Measurements from ENCODE around the gene NTSR2. TPM values are rescaled to one million over a fixed set of nuclear protein-coding genes. Genes with fewer than 3 reads are reported as not detected.
"Not testable (repeated sequence)": the region's sequence is repeated elsewhere in the genome, so short reads cannot be mapped to it uniquely, and the experiment has no call there.

NTSR2 gene
- polyA plus RNA-seq, 4 donors: not detected

DNA sequence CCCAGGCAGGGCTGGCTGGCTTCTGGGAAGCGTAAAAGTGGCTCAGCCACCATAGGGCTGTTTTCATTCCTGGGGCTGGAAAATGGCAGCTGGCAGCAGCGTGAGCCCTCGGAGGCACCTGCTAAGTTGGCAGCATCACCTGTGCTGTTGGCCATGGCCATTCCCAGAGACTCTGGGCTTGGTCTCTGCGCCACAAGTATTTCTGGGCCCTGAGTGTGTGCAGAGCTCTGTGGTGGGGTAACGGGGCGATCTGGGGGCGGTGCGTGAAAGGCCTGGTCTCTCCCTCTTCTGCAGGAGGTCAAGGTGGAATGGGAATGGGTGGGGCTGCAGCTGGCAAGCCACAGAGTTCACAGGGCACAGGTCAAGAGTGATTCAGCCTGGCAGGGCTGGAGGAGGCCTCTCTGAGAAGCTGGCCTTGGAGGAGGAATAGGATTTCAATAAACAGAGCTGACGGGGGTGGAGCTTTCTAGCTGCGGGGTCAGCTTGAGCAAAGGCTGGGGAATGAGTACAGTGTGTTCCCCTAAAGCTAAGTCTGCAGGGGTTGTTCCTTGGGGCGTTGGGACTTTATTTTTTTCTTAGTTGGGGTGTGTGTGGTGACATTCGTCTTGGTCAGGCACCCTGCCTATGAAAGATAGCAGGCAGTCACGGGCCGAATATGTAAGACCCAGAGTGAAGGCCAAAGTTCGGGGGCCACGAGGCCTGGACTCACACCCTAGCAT is 10.3 kb upstream of the NTSR2 start:
- DNase-seq (ENCODE audit: low read depth in 4 of 4, low spot score in 3 of 4): no peak

DNA sequence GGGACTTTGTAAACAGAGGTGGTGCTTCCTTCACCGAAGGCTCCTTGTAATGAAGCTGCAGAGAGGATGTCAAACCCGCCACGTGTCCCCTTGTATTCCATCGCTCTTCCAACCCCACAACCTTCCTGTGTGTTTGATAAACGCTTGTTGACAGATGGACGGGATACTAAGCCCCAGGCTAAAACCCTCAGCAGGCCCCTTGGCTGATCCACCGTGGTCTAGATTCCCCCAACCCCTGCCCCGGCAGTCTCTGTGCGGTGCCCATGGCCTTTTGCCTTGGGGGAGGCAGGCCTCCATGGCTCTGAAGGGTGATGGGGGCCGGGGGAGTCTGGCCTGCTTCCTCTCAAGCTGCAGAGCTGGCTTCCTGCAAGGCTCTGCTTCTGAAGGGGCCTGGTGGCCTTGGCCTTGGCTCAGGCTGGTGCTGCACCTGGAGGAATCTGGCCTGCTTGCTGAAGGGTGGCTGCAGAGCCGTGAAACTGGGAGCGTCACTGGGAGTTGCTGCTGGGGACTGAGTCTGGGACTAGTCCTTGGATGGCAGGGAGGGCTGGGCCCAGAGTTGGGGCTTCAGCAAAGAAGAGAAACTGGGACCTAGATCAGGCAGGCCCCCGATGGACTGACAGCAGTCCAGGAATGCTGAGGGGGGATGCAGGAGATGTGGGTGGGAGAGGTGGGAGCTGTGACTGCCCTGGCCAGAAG is 9.6 kb upstream of the NTSR2 start:
- no peak for DNase-seq (ENCODE audit: low read depth in 4 of 4, low spot score in 3 of 4)

DNA sequence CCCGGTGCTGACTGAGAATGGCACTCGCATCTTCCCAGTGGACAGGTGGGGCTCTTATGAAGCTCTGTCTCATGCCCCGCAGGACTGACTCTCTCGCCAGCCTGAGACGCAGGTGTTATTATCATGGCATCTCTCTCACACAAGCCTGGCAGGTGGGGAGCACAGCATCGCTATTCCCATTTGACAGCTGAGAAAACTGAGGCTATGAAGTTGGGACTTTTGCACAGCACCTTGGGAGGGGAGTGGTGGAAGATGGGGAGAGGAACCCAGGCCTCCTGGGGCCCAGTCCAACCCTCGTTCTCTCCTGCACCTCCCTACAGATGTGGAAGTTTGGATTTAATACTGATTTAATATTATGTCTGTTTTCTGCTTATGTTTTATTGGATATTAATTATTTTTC is 9.0 kb upstream of the NTSR2 start:
- DNase-seq (ENCODE audit: low read depth in 4 of 4, low spot score in 3 of 4): no peak

DNA sequence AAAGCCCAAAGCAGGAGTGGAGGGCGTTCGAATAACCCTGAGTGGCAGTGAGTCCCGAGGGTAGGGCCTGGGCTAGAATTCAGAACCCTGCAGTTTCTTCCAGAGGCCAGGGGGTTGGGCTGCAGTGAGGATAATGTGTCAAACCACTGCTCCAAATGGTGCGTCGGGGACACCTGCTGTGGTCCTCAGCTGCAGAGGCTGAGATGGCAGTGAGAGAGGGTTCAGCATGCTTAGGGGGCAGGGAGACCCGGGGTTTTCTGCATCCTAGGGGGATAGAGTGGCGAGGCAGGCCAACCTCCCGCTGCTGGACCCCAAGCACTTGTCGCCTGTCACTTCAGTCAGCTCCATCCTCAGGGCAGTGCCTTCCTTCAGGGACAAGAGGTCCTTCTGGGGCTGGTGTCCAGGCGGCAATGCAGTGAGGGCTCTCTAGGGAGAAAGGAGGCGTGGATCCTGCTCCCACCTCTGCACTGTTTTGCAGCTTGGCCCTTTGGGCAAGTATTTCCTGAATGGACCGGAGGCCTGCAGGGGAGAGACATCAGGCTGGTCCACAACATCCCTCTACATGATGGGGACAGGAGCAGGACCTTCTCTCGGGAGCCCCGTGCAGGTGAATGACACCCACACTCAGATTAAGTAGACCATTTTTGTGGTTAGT is 8.4 kb upstream of the NTSR2 start:
- no peak for DNase-seq (ENCODE audit: low read depth in 4 of 4, low spot score in 3 of 4)

DNA sequence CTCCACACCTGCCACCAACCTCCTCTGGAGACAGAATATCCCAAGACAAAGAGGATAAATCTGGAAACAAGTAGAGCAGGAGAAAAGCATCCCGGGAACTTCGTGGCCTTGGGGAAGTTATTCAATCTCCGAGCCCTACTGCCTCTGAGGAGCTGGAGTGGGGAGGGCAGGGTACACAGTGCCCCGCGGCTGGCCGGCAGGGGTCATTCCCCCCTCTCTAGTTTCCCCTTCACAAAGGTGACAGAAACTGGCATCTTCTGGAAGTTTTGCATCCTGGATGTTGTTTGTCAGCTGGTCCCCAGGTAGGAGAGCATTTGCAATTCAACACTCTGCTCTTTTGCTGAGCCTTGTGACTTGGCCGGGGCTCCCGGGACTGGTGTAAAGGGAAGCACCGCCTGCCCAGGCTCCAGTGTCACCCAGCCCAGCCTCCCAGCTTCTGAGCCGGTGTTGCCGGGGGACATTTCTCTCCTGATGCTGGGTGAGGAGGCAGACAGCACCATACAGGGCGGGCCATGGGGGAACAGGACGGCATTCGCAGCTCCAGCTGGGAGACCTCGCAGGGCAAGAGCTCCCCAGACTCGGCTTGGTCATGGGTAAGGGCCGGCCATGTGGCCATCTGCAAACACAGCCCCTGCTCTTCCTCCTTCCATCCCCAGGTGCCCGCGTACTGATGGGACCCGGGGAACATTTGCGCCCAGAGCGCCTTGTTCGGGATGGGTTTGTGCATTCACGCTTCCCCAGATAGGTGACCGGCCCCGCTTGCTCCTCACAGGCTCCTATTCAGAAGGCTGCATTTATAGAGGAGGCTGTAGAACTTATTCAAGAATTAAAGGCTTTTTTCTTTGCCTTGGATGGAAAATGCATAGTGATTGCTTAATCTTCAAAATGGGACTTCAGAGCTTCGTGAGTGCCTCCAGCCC is 7.4 kb upstream of the NTSR2 start:
- DNase-seq (ENCODE audit: low read depth in 4 of 4, low spot score in 3 of 4): no peak

DNA sequence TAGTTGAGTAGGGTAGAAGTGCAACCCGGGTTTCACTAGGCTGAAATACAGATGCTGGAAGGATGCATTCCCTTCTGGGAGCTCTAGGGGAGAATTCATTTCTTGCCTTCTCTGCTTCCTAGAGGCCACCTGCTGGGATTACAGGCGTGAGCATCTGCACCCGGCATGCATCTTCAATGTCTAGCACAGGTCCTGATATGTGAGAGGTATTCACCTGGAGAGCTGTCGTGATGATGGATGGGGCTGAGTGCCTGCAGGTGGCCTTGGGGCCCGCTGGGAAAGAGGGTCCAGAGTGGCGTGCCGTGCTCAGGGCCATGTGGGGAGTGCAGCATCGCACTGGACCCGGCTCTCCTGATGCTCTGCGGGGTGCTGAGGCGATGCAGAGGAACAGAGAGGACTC is 6.6 kb upstream of the NTSR2 start:
- no peak for DNase-seq (ENCODE audit: low read depth in 4 of 4, low spot score in 3 of 4)

DNA sequence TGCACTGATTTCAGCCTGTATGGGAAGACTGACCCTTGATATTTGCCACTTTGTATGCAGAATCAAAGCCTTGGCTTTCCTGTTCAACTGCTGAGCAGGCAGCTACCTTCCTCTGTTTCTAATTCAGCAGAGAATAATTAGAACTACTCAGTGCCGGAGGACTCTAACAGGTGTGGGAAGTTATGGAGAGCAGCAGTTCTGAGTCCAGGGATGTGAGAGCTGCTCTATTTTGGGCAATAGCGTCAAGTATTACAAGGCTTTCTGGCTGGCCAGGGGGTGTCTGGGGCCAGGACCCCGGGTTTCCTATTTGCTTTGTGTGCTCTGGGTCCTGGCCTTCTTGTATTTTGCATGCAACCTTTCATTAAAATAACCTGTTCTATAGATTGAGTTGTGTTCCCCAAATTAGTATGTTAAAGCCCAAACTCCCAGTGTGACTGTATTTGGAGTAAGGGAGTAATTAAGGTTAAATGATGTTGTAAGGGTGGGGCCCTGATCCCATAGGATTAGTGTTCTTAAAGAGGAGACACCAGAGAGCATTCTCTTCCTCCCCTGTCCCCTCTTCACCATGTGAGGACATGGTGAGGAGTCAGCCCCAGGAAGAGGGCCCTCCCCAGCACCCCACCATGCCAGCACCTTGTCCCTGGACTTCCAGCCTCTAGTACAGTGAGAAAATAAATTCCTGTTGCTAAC is 5.6 kb upstream of the NTSR2 start:
- no peak for DNase-seq (ENCODE audit: low read depth in 4 of 4, low spot score in 3 of 4)

DNA sequence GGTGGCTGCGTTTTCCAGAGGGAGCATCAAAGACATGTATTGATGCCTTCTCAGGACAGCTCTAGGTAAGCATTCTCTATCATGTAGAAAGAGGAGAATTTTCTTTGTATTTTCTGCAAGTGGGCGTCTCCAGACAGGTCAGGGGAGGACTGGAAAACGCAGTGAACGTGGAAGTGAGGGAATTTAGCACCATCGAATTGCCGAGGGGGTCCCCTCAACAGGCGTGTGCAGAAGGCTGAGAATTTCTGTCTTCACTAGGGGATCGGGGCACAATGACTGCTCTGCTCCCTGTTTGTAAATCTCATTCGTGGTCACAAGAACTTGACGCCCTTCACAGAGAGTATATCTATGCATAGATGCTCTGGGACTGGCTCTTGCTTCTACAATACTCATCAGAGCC is 5.0 kb upstream of the NTSR2 start:
- no peak for DNase-seq (ENCODE audit: low read depth in 4 of 4, low spot score in 3 of 4)

DNA sequence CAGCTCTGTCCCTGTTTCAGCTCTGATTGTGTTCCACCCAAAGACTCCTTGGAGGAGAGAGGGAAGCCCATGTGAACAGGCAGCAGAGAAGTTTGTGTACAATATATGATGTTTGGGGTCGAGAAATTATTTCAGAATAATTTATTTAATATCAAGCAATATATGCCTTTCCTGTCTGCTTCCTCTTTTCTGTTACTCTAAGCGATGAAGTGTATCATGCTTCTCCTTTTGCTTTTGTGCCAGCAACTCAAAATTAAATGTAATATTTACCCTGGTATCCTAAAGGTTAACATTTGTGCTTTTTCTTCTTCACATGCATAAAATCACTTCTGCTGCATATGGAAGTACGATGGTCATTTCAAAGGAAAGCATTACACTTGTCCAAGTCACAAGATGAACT is 2.4 kb upstream of the NTSR2 start:
- no peak for DNase-seq (ENCODE audit: low read depth in 4 of 4, low spot score in 3 of 4)

DNA sequence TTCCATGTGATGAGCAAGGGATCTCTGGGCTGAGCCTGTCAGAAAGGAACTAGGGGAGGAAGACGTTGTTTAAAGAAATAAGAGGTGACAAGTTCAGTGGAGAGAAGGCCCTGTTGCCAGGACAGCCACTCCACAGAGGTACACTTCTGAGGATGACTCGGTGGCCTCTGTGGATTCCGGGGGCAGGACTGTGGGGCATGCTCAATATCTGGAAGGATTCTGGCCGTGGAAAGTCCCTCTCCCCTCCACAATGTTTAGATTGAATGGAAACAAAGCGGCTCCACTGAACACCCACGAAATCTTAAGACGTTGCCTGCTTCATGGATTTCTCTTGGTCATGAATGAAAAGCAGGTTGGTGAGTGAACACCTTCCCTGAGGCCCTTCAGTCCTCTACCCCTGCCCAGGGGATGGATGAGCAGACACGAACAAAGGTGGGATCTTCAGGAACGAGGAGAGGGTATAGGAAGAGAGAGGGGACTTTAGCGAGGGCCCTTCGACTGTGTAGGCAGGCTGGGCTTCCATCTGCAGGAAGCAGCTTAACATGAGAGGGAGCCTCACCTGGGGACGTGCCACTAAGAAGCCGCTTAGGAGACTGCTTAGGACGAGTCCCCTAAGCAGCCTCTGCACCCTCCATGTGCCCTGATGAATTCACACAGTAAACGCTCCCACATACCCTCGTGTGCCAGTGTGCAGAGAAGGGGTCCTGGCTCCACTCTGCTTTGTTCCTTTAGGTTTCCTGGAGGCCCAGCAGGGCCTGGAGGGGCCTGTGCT is 1.9 kb downstream of the NTSR2 start:
- DNase-seq (ENCODE audit: low read depth in 4 of 4, low spot score in 3 of 4): no peak

DNA sequence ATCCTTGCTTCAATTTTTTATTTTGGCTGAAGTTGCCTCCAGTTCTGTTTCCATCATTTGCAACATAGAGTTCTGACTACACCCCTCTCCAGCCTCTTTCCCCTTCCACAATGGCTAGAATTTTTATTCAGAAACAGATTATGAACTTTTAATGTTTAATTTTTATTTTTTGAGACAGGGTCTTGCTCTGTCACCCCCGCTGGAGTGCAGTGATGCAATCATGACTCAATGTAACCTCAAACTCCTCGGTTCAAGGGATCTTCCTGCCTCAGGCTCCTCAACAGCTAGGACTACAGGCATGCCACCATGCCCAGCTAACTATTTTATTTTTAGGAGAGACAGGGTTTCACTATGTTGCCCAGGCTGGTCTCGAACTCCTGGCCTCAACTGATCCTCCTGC is 2.8 kb downstream of the NTSR2 start:
- no peak for DNase-seq (ENCODE audit: low read depth in 4 of 4, low spot score in 3 of 4)

DNA sequence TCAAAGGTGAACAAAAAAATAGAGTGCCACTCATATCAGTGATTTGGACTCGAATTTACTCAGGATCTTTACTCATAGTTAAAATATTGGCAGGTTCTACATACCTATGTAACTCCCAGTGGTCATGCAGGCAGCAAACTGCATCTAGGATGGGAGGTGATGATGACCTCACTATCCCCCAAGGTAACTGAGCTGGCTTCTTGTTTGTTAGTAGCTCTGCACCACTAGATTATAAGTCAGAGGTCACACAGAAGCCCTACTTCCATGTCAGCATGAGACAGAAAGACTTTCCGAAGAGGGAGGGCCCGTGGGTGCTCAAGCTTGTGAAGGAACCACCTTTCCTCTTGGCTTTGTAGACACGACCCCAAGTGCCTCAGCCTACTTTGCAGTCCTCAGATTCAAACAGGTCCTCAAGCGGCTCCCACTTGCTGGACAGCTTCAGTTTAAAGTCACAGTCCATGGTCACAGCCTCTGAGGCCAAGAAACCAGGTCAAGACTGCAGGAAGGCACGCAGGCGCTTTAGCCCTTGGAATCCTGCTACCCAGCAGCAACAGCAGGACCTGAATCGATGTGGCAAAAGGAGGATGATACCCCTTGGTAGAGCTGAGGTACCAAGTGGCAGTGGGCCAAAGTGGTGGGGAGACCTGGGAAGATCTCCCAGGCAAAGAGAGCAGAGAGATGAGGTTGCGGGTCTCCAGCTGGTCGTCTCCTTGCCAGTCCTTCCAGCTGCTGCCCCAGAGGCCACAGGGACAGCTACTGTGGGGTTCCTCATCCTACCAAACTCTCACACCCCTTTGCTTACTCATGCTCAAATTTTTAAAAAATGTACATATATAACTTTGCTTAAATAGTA is 4.3 kb downstream of the NTSR2 start:
- DNase-seq (ENCODE audit: low read depth in 4 of 4, low spot score in 3 of 4): no peak

DNA sequence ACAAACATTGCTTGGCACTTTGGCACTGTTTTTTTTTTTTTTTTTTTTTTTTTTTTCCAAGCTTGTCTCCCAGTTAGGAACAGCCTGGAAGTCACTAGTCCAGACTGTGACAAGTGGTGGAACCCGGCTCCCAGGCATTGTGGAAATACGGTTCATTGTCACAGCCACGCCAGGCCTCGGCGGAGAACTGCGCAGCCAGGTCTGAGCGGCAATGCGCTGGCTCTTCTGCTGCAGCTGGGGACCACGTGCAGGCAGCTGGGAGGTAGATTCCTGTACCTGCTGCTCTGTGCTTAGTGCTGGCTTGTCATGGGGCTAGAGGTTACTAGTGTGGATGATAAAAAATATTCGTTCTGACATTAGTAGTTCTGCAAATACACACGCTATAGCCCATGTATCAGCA is 5.0 kb downstream of the NTSR2 start:
- no peak for DNase-seq (ENCODE audit: low read depth in 4 of 4, low spot score in 3 of 4)

DNA sequence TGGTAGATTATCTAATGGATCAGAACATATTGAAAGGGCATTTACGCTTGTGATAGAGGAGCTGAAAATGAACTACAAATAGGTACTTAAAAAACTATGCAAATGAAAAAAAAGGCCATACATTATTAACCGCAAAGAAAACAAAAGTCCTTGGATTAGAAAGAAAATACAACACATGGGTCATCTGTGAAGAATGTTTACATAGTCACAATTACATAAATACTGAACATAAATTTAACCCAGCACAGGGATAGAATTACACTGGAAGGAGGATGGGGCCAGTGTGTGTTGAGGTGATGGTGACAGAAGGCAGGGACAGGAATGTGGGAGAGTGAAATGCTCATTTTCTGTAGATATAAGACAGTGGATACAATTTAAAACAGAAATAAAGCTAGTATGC is 6.6 kb downstream of the NTSR2 start:
- no peak for DNase-seq (ENCODE audit: low read depth in 4 of 4, low spot score in 3 of 4)

DNA sequence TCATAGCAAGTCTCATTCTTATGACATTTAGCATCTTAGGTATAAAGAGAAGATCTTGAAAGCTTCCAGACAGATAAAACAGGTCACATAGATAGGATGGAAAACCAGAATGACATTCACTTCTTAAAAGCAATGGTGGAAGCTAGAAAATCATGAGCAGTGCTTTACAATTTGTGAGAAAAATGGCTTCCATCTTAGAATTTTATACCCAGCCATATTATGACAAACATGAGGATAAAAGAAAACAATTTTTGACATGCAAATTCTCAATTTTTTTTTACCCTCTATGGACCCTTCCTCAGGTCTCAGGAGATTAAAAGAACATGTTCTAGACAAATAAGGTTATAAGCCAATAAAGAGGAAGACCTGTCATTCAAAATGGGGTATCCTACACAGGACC is 7.1 kb downstream of the NTSR2 start:
- no peak for DNase-seq (ENCODE audit: low read depth in 4 of 4, low spot score in 3 of 4)

DNA sequence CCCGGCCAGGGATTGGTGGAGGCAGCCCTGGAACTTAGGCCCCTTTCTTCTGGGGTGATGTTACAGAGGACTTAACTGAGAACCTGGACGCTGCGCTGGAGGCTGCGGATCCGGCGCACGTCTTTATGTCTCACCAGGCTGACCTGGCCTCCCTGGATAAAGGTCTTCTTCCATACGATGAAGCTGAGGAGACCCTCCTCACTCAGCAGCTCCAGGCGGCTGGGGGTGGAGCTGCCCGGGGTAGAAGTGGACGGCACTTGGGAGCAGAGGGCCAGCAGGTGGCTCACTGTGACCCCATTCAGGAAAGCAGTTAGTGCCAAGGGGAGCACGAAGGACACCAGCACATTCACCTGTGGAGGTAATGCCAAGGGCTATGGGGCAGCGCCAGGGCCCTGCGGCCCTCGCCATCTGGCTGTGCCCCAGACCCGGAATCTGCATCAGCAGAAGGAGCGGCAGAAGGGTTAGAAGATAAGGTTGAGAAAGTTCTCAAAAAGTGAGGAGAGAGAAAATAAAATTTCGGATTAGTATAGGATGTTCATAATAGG is 8.0 kb downstream of the NTSR2 start:
- DNase-seq (ENCODE audit: low read depth in 4 of 4, low spot score in 3 of 4): no peak

DNA sequence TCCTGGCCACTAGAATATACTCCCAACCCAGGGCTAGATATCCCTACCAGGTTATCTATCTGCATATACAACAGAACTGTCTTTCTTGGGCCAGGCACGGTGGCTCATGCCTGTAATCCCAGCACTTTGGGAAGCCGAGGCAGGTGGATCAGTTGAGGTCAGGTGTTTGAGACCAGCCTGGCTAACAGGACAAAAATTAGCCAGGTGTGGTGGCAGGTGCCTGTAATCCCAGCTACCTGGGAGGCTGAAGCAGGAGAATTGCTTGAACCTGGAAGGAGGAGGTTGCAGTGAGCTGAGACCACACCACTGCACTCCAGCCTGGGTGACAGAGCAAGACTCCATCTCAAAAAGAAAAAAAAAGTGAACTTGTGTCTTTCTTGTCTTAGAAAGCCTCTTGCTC is 9.6 kb downstream of the NTSR2 start:
- not testable (repeated sequence) for DNase-seq (ENCODE audit: low read depth in 4 of 4, low spot score in 3 of 4)

DNA sequence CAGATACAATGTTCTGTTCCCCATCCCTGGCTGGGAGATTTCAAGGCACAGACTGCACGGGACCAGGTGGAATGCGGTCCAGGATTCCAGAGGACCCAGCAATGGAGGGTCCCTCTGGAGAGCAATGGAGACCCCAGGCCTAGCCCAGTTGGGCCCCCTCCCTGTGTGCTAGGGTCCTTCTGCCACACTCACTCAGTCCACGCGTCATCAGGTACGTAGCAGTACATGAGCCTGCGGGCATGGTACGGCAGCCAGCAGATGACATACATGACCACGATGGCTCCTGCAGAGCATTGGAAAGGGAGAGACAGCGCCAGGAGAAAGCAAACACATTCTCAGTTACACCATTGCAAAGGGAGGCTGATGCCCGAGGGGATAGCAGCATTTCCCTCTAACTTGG is 10.1 kb downstream of the NTSR2 start:
- DNase-seq (ENCODE audit: low read depth in 4 of 4, low spot score in 3 of 4): no peak

DNA sequence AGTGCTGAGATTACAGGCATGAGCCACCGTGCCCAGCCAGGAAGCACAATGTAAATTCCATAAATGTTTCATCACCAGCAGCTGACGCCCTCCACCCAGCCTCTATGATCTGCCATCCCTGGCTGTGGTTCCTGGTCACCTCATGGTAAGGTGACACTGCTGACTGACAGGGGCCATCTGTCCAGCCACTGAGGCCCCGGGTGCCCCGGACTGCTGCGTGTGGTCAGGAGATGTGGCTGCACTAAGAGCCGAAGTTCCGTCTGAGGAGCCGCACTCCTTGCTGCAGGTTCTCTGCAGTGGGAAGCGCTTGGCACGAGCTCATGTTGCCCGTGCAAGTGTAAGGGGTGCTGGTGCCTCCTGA is 10.9 kb downstream of the NTSR2 start:
- no peak for DNase-seq (ENCODE audit: low read depth in 4 of 4, low spot score in 3 of 4)

Data from left renal pelvis (tissue), 4 donors.